ENCODE measurements around the gene CCDC171. TPM values are rescaled to one million over a fixed set of nuclear protein-coding genes. Genes with fewer than 3 reads are reported as not detected.

The CCDC171 gene
- total and polyA plus RNA-seq, 2 of the 13 experiments (the other 11 are each of a cell fraction or from before 2014, with no cell fraction given), result 0.95 to 2.5 TPM

DNA sequence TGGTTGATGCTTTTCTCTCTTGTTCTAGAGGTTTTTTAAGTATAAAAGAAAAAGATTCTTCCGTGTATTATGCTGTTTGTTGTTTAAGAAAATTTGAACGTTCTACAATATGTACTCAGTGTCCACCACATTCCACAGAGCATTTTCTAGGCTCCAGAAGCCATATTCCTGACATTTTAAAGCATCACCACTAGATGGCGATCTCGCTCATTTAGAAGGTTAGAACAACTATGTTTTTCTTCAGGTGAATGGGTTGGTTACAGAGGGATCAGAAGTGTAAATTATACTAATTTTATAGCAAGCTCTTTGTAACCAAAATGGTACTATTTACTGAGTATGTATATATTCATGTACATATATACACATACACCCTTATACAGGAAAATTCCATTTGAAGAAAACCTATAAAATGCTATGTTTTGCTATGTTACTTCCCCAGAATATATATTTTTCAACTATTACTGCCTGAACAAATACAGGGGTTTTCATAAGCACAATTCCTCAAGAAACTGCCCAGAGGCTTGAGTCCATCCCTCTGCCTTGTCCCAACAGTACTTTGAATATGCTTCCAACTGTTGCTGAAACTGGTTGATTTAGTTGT, 284.3 kb downstream of the CCDC171 start:
- peak; percentile 36 for FAIRE-seq
- H3K27me3 ChIP-seq (ENCODE audit: control insufficient read depth in 1 of 2, insufficient read depth in 2 of 2, low read length in 2 of 2), result no peaks in the 10 kb centered on the region
- ChIA-PET POLR2A (no interaction called here), CTCF (ENCODE audit: low intra/inter-chr PET ratio, low total read pairs) (interaction anchor here (0.7 kb wide), 1 partner anchor 296 kb away, joined by 3 read pairs; no protein-coding TSS in a partner anchor)
- no peak overlapping the region for H3K9ac ChIP-seq (ENCODE audit: insufficient read depth, low read depth, low read length)
- ATAC-seq, result peak; percentile 85
- 0% methylated on average over 4 of the region's 4 CpGs for WGBS (ENCODE audit: low lambda C conversion rate)
- H3K27ac ChIP-seq (ENCODE audit: extremely low read length, insufficient read depth, low read length), result no peak overlapping the region
- peak; percentile 65 for DNase-seq (ENCODE audit: low spot score)
- no TSS peak for BruUV-seq (replicated peaks)
- in situ Hi-C loops (cut with HindIII; ENCODE audit: extremely low pct_ligation_motif_present, low pct_unique_long_range_greater_than_20kb), result no loop called here
- H3K4me1 ChIP-seq (ENCODE audit: insufficient read depth, low read length), result no peaks in the 10 kb centered on the region
- no peaks in the 10 kb centered on the region for H4K20me1 ChIP-seq (ENCODE audit: insufficient read depth, low read length)
- no peak overlapping the region for H3K4me2 ChIP-seq (ENCODE audit: low read depth, low read length)
- no peaks in the 10 kb centered on the region for H3K9me3 ChIP-seq (ENCODE audit: low read length)
- intact Hi-C loops (cut with micrococcal nuclease; ENCODE audit: unreplicated experiment), result no loop called here
- H3K79me2 ChIP-seq (ENCODE audit: insufficient read depth, low read length), result no peaks in the 10 kb centered on the region
- no peak for TF ChIP-seq ARNTL (CRISPR knock-in tag; IDR thresholded peaks at IDR 0.05)
- TF ChIP-seq MIXL1 (CRISPR knock-in tag; IDR thresholded peaks at IDR 0.05), result 0 out of 2 replicates have a peak, but pooled peaks have one; percentile 39
- TF ChIP-seq, protein P1, sequence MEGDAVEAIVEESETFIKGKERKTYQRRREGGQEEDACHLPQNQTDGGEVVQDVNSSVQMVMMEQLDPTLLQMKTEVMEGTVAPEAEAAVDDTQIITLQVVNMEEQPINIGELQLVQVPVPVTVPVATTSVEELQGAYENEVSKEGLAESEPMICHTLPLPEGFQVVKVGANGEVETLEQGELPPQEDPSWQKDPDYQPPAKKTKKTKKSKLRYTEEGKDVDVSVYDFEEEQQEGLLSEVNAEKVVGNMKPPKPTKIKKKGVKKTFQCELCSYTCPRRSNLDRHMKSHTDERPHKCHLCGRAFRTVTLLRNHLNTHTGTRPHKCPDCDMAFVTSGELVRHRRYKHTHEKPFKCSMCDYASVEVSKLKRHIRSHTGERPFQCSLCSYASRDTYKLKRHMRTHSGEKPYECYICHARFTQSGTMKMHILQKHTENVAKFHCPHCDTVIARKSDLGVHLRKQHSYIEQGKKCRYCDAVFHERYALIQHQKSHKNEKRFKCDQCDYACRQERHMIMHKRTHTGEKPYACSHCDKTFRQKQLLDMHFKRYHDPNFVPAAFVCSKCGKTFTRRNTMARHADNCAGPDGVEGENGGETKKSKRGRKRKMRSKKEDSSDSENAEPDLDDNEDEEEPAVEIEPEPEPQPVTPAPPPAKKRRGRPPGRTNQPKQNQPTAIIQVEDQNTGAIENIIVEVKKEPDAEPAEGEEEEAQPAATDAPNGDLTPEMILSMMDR (CRISPR knock-in tag; IDR thresholded peaks at IDR 0.05), result peak; percentile 70
- peak; percentile 44; the same call in 1 of the 2 replicates for TF ChIP-seq ZNF629 (CRISPR knock-in tag; conservative IDR thresholded peaks at IDR 0.05)
- TF ChIP-seq STAG1 (CRISPR knock-in tag; IDR thresholded peaks at IDR 0.05), result peak; percentile 36
- H3K4me3 ChIP-seq (replicated peaks in 1 of 3; ENCODE audit: insufficient read depth in 1 of 3, low read depth in 2 of 3, low read length in 3 of 3), result no peak overlapping the region
- H3K36me3 ChIP-seq (replicated peaks in 1 of 2; ENCODE audit: control insufficient read depth in 1 of 2, insufficient read depth in 2 of 2, low read length in 2 of 2), result no peaks in the 10 kb centered on the region
- no peak overlapping the region for H2AFZ ChIP-seq (ENCODE audit: low read length)

DNA sequence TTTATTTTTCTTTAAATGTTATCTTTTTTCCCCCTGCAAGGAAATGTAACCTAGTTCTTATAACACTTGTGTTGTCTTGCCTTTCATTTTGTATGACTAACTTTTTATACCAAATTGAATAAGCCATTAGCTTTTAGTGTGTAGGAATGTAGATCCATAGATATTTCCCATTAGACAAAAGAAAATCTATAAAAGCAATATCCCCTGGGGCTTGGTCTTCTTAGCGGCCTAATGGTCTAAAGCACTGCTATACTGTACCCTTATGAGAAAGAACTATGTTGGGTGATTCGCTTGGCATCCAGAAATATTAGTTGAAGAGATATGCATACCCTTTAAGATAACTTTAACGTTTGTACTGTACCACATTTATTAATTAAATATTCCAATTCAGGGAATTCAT, 289.2 kb downstream of the CCDC171 start:
- Histone ChIP-seq H2AFZ (ENCODE audit: low read length) (no peak overlapping the region), H3K9me3 (ENCODE audit: low read length) (no peaks in the 10 kb centered on the region), H3K79me2 (ENCODE audit: insufficient read depth, low read length) (no peaks in the 10 kb centered on the region), H4K20me1 (ENCODE audit: insufficient read depth, low read length) (no peaks in the 10 kb centered on the region), H3K27me3 (ENCODE audit: control insufficient read depth in 1 of 2, insufficient read depth in 2 of 2, low read length in 2 of 2) (no peaks in the 10 kb centered on the region), H3K4me2 (ENCODE audit: low read depth, low read length) (no peak overlapping the region), H3K9ac (ENCODE audit: insufficient read depth, low read depth, low read length) (no peak overlapping the region), H3K27ac (ENCODE audit: extremely low read length, insufficient read depth, low read length) (no peak overlapping the region), H3K4me1 (ENCODE audit: insufficient read depth, low read length) (no peaks in the 10 kb centered on the region), H3K4me3 (replicated peaks in 1 of 3; ENCODE audit: insufficient read depth in 1 of 3, low read depth in 2 of 3, low read length in 3 of 3) (no peak overlapping the region), H3K36me3 (replicated peaks in 1 of 2; ENCODE audit: control insufficient read depth in 1 of 2, insufficient read depth in 2 of 2, low read length in 2 of 2) (no peaks in the 10 kb centered on the region)
- no TSS peak for BruUV-seq (replicated peaks)
- in situ Hi-C loops (cut with HindIII; ENCODE audit: extremely low pct_ligation_motif_present, low pct_unique_long_range_greater_than_20kb) (no loop called here), intact Hi-C loops (cut with micrococcal nuclease; ENCODE audit: unreplicated experiment) (no loop called here)
- FAIRE-seq (no peak), DNase-seq (ENCODE audit: low spot score) (no peak), ATAC-seq (no peak)
- CTCF ChIA-PET (ENCODE audit: low intra/inter-chr PET ratio, low total read pairs), result no interaction called here
- WGBS (ENCODE audit: low lambda C conversion rate), result 21% methylated on average over 3 of the region's 3 CpGs
- TF ChIP-seq SPEN (CRISPR knock-in tag; IDR thresholded peaks at IDR 0.05; ENCODE audit: low read depth) (no peak), HNRNPUL1 (IDR thresholded peaks at IDR 0.05; ENCODE audit: low read depth, low read length) (no peak), ZEB1 (IDR thresholded peaks at IDR 0.05; ENCODE audit: insufficient replicate concordance, low read depth) (no peak), ATF1 (CRISPR knock-in tag; IDR thresholded peaks at IDR 0.05) (no peak), HNF4A (CRISPR knock-in tag; IDR thresholded peaks at IDR 0.05) (no peak), SCMH1 (CRISPR knock-in tag; IDR thresholded peaks at IDR 0.05; ENCODE audit: borderline replicate concordance) (no peak)
- TF ChIP-seq, protein P2, sequence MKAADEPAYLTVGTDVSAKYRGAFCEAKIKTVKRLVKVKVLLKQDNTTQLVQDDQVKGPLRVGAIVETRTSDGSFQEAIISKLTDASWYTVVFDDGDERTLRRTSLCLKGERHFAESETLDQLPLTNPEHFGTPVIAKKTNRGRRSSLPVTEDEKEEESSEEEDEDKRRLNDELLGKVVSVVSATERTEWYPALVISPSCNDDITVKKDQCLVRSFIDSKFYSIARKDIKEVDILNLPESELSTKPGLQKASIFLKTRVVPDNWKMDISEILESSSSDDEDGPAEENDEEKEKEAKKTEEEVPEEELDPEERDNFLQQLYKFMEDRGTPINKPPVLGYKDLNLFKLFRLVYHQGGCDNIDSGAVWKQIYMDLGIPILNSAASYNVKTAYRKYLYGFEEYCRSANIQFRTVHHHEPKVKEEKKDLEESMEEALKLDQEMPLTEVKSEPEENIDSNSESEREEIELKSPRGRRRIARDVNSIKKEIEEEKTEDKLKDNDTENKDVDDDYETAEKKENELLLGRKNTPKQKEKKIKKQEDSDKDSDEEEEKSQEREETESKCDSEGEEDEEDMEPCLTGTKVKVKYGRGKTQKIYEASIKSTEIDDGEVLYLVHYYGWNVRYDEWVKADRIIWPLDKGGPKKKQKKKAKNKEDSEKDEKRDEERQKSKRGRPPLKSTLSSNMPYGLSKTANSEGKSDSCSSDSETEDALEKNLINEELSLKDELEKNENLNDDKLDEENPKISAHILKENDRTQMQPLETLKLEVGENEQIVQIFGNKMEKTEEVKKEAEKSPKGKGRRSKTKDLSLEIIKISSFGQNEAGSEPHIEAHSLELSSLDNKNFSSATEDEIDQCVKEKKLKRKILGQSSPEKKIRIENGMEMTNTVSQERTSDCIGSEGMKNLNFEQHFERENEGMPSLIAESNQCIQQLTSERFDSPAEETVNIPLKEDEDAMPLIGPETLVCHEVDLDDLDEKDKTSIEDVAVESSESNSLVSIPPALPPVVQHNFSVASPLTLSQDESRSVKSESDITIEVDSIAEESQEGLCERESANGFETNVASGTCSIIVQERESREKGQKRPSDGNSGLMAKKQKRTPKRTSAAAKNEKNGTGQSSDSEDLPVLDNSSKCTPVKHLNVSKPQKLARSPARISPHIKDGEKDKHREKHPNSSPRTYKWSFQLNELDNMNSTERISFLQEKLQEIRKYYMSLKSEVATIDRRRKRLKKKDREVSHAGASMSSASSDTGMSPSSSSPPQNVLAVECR (CRISPR knock-in tag; IDR thresholded peaks at IDR 0.05; ENCODE audit: borderline replicate concordance), result no peak
- TF ChIP-seq, protein P3, sequence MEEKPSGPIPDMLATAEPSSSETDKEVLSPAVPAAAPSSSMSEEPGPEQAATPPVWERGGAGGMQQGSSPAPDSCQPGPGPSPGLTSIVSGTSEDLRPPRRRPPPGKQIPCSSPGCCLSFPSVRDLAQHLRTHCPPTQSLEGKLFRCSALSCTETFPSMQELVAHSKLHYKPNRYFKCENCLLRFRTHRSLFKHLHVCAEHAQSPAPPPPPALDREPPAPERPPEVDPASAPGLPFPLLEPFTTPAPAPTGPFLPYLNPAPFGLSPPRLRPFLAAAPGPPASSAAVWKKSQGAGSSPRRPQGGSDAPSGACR (CRISPR knock-in tag; IDR thresholded peaks at IDR 0.05), result no peak
- POLR2A ChIA-PET, result no interaction called here

Measured in HepG2 (cell line).